ENCODE results near the gene SPTB.

The SPTB gene

GRCh38 chr14:64700894-64701293 is 178.8 kb downstream of the SPTB start:
- H3K27ac ChIP-seq: no peak overlapping the region
- TF ChIP-seq CTCF (IDR thresholded peaks at IDR 0.05): no peak

GRCh38 chr14:64700290-64700689 is 179.4 kb downstream of the SPTB start:
- no peak overlapping the region for H3K27ac ChIP-seq
- TF ChIP-seq CTCF (IDR thresholded peaks at IDR 0.05) (no peak), ZFX (IDR thresholded peaks at IDR 0.05; ENCODE audit: borderline replicate concordance) (no peak)

GRCh38 chr14:64698903-64699302 is 180.8 kb downstream of the SPTB start:
- TF ChIP-seq ZFX (IDR thresholded peaks at IDR 0.05; ENCODE audit: borderline replicate concordance) (no peak), CTCF (IDR thresholded peaks at IDR 0.05) (no peak)
- no peak overlapping the region for H3K27ac ChIP-seq

- TF ChIP-seq CTCF (IDR thresholded peaks at IDR 0.05) (no peak), ZFX (IDR thresholded peaks at IDR 0.05; ENCODE audit: borderline replicate concordance) (no peak)
- H3K27ac ChIP-seq: no peak overlapping the region
Observed at GRCh38 chr14:64696355-64696857, 183.3 kb downstream of the SPTB start.
